Cardiac muscle cell (in vitro differentiated cells and primary cell): ENCODE results near the gene NF1. TPM values are rescaled to one million over a fixed set of nuclear protein-coding genes. Genes with fewer than 3 reads are reported as not detected.

Experiments
- DNase-seq, 2 donors: peaks; one replicate each; pipeline versions ENCODE4 v3.0.0 to v3.0.0-alpha.2; 2010 to 2017; ENCODE audit warnings: low read depth in 1 of 2, low spot score in 1 of 2
- H3K27ac ChIP-seq: fragments of 200-600 bp; sonication (generic); 2 replicates; pipeline ENCODE4 v1.5.1; 2016
- H3K27me3 ChIP-seq: fragments of 200-600 bp; sonication (generic); 2 replicates; pipeline ENCODE4 v1.6.0; 2016; ENCODE audit warnings: control low read depth
- H3K36me3 ChIP-seq: fragments of 200-600 bp; sonication (generic); 2 replicates; pipeline ENCODE4 v1.5.1; 2016; ENCODE audit warnings: control low read depth
- H3K4me1 ChIP-seq: fragments of 200-600 bp; sonication (generic); 2 replicates; pipeline ENCODE4 v1.8.1; 2017; ENCODE audit warnings: low read depth, mild to moderate bottlenecking, mixed run types
- H3K4me3 ChIP-seq: fragments of 200-600 bp; sonication (generic); 2 replicates; pipeline ENCODE4 v1.5.1; 2016; ENCODE audit warnings: mild to moderate bottlenecking
- H3K9me3 ChIP-seq: fragments of 200-600 bp; sonication (generic); 2 replicates; pipeline ENCODE4 v1.5.1; 2017; ENCODE audit warnings: low read depth, mild to moderate bottlenecking, control low read depth
- polyA plus RNA-seq: library from polyadenylated mRNA; unstranded; fragments of >200 nt; fragmentation: Nextera tagmentation; extraction: Ambion mirVana; gene quantifications from 2 replicates; pipeline ENCODE4 v1.2.1, GENCODE V29; 2016
- total RNA-seq: library from RNA; depleted of rRNA; stranded (reverse); fragments of >200 nt; gene quantifications from 2 replicates; pipeline ENCODE4 v1.2.3, GENCODE V29; 2016
- TF ChIP-seq, protein P1 (sequence below): IDR thresholded peaks from 2 replicates; pipeline ENCODE4 v1.5.1; 2012; ENCODE audit warnings: low read depth, mild to moderate bottlenecking, low read length

The NF1 gene
- total and polyA plus RNA-seq, 2 experiments from 2014 or later, result 17.7 to 32.9 TPM

- no peak overlapping the region for H3K4me3 ChIP-seq
- H3K36me3 ChIP-seq, result no peaks in the 10 kb centered on the region
- no peaks in the 10 kb centered on the region for H3K9me3 ChIP-seq
- H3K27me3 ChIP-seq, result no peaks in the 10 kb centered on the region
- H3K4me1 ChIP-seq, result peaks cover 2% of the 10 kb centered on the region
- no peak overlapping the region for H3K27ac ChIP-seq
- TF ChIP-seq, protein P1, sequence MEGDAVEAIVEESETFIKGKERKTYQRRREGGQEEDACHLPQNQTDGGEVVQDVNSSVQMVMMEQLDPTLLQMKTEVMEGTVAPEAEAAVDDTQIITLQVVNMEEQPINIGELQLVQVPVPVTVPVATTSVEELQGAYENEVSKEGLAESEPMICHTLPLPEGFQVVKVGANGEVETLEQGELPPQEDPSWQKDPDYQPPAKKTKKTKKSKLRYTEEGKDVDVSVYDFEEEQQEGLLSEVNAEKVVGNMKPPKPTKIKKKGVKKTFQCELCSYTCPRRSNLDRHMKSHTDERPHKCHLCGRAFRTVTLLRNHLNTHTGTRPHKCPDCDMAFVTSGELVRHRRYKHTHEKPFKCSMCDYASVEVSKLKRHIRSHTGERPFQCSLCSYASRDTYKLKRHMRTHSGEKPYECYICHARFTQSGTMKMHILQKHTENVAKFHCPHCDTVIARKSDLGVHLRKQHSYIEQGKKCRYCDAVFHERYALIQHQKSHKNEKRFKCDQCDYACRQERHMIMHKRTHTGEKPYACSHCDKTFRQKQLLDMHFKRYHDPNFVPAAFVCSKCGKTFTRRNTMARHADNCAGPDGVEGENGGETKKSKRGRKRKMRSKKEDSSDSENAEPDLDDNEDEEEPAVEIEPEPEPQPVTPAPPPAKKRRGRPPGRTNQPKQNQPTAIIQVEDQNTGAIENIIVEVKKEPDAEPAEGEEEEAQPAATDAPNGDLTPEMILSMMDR, result no peak
- no peak for DNase-seq
These were observed 21.4 kb downstream of the NF1 start for GRCh38 chr17:31116167-31116566.

DNA sequence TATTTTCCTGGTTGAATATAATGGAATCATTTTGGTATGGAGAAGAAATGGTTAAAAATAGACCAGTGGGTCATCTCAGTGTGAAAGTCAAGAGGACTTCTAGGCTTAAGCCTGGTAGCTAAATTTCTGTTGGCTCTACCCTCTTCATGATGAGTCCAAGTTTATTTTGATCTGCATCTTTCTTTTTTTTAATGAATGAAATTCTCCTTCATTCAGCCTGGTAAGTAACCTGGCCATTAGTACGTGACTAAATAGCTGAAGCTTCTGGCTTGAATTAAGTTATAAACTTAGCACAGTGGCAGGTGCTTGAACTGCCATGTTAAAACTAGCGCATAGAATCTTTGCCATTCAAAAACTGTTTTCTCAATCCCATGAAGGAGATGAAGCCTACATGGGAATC is 28.0 kb downstream of the NF1 start:
- no peaks in the 10 kb centered on the region for H3K9me3 ChIP-seq
- H3K27me3 ChIP-seq, result no peaks in the 10 kb centered on the region
- TF ChIP-seq, protein P1, result no peak
- no peaks in the 10 kb centered on the region for H3K4me1 ChIP-seq
- no peak overlapping the region for H3K4me3 ChIP-seq
- no peaks in the 10 kb centered on the region for H3K36me3 ChIP-seq
- DNase-seq, result no peak
- no peak overlapping the region for H3K27ac ChIP-seq

DNA sequence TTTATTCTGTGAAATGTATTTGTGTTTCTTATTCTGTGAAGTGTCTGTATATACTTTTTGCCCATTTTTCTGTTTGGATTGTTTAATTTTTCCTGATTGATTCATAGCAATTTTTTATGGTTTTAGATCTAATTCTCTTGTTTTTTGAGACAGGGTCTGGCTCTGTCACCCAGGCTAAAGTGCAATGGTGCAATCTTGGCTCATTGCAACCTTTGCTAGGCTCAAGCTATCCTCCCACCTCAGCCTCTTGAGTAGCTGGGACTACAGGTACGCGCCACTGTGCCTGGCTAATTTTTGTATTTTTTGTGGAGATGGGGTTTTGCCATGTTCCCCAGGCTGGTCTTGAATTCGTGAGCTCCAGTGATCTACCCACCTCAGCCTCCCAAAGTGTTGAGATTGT is 31.5 kb downstream of the NF1 start:
- TF ChIP-seq, protein P1, result no peak
- Histone ChIP-seq H3K36me3 (no peaks in the 10 kb centered on the region), H3K27ac (no peak overlapping the region), H3K9me3 (no peaks in the 10 kb centered on the region), H3K27me3 (no peaks in the 10 kb centered on the region), H3K4me3 (no peak overlapping the region), H3K4me1 (peaks cover 8% of the 10 kb centered on the region)
- DNase-seq, result no peak

- H3K4me3 ChIP-seq, result no peak overlapping the region
- DNase-seq, result no peak
- H3K36me3 ChIP-seq, result no peaks in the 10 kb centered on the region
- no peaks in the 10 kb centered on the region for H3K9me3 ChIP-seq
- TF ChIP-seq, protein P1, result no peak
- no peaks in the 10 kb centered on the region for H3K27me3 ChIP-seq
- H3K4me1 ChIP-seq, result peaks cover 12% of the 10 kb centered on the region
- H3K27ac ChIP-seq, result peak overlapping the region; percentile 58
These were observed 33.5 kb downstream of the NF1 start for GRCh38 chr17:31128241-31128640.

DNA sequence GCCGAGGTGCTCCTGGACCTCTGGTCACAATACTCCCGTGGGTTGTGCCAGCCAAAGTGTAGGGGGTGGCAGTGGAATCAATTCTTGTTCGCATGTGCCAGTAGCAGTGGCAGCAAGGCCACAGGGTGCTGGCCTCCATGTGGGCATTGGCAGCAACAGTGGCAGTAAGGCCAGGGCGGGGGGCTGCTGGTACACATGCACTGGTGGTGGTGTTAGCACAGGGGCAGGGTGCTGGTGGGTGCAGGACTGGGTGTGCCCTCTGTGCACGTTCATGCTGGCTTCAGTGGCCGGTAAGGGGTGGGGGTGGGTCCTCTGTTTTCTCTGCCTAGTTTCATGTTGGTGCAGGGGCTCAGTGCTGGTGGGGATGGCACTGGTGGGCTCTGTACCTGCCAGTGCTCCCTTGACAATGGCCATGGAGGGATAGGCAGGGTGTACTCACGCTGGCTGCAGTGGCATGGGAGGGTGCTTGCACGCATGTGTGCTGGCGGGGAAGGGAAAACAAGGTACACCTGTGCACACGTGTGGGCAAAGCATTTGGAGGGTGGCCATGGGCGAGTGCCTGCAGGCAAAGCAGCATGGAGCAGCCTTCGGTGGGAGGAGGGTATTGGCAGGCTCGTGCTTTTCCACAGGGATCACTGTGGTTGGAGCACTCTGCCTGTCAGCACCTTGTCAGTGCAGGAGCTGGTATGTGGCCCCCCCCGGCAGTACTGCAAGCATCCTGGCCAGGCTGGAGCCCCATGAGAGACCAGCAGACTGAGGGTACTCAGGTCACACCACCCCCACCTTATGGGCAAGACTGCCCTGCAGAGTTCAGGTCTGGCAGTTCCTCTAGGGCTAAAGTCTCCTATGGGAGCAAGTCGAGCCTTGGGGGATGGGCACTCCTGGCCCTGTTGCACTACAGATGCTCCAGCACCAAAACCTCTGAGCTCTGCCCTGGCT is 35.8 kb downstream of the NF1 start:
- TF ChIP-seq, protein P1, result no peak
- no peaks in the 10 kb centered on the region for H3K36me3 ChIP-seq
- peak; percentile 40 to 68 for DNase-seq
- peaks cover 12% of the 10 kb centered on the region for H3K4me1 ChIP-seq
- H3K9me3 ChIP-seq, result no peaks in the 10 kb centered on the region
- H3K27me3 ChIP-seq, result no peaks in the 10 kb centered on the region
- H3K4me3 ChIP-seq, result no peak overlapping the region
- peak overlapping the region; percentile 59 for H3K27ac ChIP-seq
